ENCODE data around the gene AQP6. TPM values are rescaled to one million over a fixed set of nuclear protein-coding genes. Genes with fewer than 3 reads are reported as not detected.

Gene AQP6
- total RNA-seq, 1 experiment from 2014 or later = not detected

- POLR2A ChIA-PET = no interaction called here
- Mint-ChIP-seq H3K4me1 (ENCODE audit: insufficient read depth, unreplicated experiment) (peaks cover 16% of the 10 kb centered on the region), H3K27me3 (ENCODE audit: insufficient read depth, unreplicated experiment) (no peaks in the 10 kb centered on the region), H3K4me3 (ENCODE audit: unreplicated experiment) (no peak overlapping the region), H3K9me3 (ENCODE audit: unreplicated experiment) (no peaks in the 10 kb centered on the region), H3K27ac (ENCODE audit: low read depth, unreplicated experiment) (no peak overlapping the region), H3K36me3 (ENCODE audit: insufficient read depth, unreplicated experiment) (peaks cover 6% of the 10 kb centered on the region)
- TF ChIP-seq CTCF (IDR thresholded peaks at IDR 0.05; ENCODE audit: unreplicated experiment) = no peak
- CTCF ChIA-PET = interaction anchor here (0.6 to 1.2 kb wide), 4 partner anchors 52 to 1956 kb away, joined by 3 to 4 read pairs (median 3); no protein-coding TSS in a partner anchor
- no peak for DNase-seq (ENCODE audit: unreplicated experiment)
- intact Hi-C loops (cut with micrococcal nuclease) = no loop called here
- BruUV-seq (replicated peaks) = no TSS peak
Observed at GRCh38 chr12:49948866-49949845, 23.6 kb upstream of the AQP6 start.

GRCh38 chr12:49949866-49950265 lies 22.9 kb upstream of the AQP6 start:
- intact Hi-C loops (cut with micrococcal nuclease) = no loop called here
- Mint-ChIP-seq H3K4me1 (ENCODE audit: insufficient read depth, unreplicated experiment) (peaks cover 16% of the 10 kb centered on the region), H3K36me3 (ENCODE audit: insufficient read depth, unreplicated experiment) (peaks cover 6% of the 10 kb centered on the region), H3K4me3 (ENCODE audit: unreplicated experiment) (no peak overlapping the region), H3K9me3 (ENCODE audit: unreplicated experiment) (no peaks in the 10 kb centered on the region), H3K27ac (ENCODE audit: low read depth, unreplicated experiment) (no peak overlapping the region), H3K27me3 (ENCODE audit: insufficient read depth, unreplicated experiment) (no peaks in the 10 kb centered on the region)
- ChIA-PET CTCF (interaction anchor here (0.6 to 1.2 kb wide), 3 partner anchors 86 to 1956 kb away, joined by 3 to 4 read pairs (median 3); no protein-coding TSS in a partner anchor), POLR2A (interaction anchor here (0.6 to 0.7 kb wide), 2 partner anchors 53 to 324 kb away, joined by 3 read pairs; no protein-coding TSS in a partner anchor)
- no TSS peak for BruUV-seq (replicated peaks)
- no peak for TF ChIP-seq CTCF (IDR thresholded peaks at IDR 0.05; ENCODE audit: unreplicated experiment)
- no peak for DNase-seq (ENCODE audit: unreplicated experiment)

GRCh38 chr12:49950273-49951251 lies 22.2 kb upstream of the AQP6 start, which contains the start of gene AQP2:
AQP2 (plus strand) TSS chr12:49950737; CDS start chr12:49950831, 94 bp downstream.
- Mint-ChIP-seq H3K4me1 (ENCODE audit: insufficient read depth, unreplicated experiment) (peaks cover 12% of the 10 kb centered on the region), H3K36me3 (ENCODE audit: insufficient read depth, unreplicated experiment) (peaks cover 3% of the 10 kb centered on the region), H3K9me3 (ENCODE audit: unreplicated experiment) (no peaks in the 10 kb centered on the region), H3K4me3 (ENCODE audit: unreplicated experiment) (no peak within 1 kb of the TSS), H3K27ac (ENCODE audit: low read depth, unreplicated experiment) (no peak within 1 kb of the TSS), H3K27me3 (ENCODE audit: insufficient read depth, unreplicated experiment) (no peaks in the 10 kb centered on the region)
- CTCF ChIA-PET = no interaction called here
- TF ChIP-seq CTCF (IDR thresholded peaks at IDR 0.05; ENCODE audit: unreplicated experiment) = no peak
- POLR2A ChIA-PET = interaction anchor here (0.6 to 0.7 kb wide), 2 partner anchors 52 to 325 kb away, joined by 3 read pairs; no protein-coding TSS in a partner anchor
- BruUV-seq (replicated peaks) = no TSS peak
- intact Hi-C loops (cut with micrococcal nuclease) = no loop called here
- DNase-seq (ENCODE audit: unreplicated experiment) = no peak

All from MCF 10A (cell line).